HCT116 (cell line): ENCODE results near the gene TENM4. TPM values are rescaled to one million over a fixed set of nuclear protein-coding genes. Genes with fewer than 3 reads are reported as not detected.

Experiments
- ATAC-seq: fragments of 200-7000 bp; cut with Tn5 transposase; 2 replicates; pipeline ENCODE4 v1.9.1; 2020; ENCODE audit warnings: mild to moderate bottlenecking, moderate library complexity
- BruUV-seq: library from RNA; stranded (reverse); fragments of 400-500 nt; replicated peaks from 2 replicates; lab custom pipeline; 2021; lab: Mats Ljungman, UMichigan
- CTCF ChIA-PET: fragments of 300-600 bp; sonication (Branson Sonifier 250); formaldehyde crosslinking; loops from one replicate; lab custom pipeline; 2021; ENCODE audit warnings: antibody characterized with exemption; lab: Charles Lee
- POLR2A ChIA-PET: fragments of 300-600, 350-600 bp; sonication (Branson Sonifier 250); formaldehyde crosslinking; loops from one replicate; lab custom pipeline; 2021; ENCODE audit warnings: antibody characterized with exemption; lab: Charles Lee
- RAD21 ChIA-PET, 2 experiments: fragments of 300-600 bp; sonication (Branson Sonifier 250); formaldehyde crosslinking; loops; one replicate each; lab custom pipeline; 2023; ENCODE audit warnings: low total read pairs in 2 of 2; ENCODE audit not compliant: uncharacterized antibody in 2 of 2, unreplicated experiment in 2 of 2, low non-redundant PET in 1 of 2; lab: Charles Lee
- DNase-seq: peaks from one replicate; pipeline ENCODE4 v3.0.0-alpha.2; 2010; ENCODE audit warnings: low read depth, low spot score
- H2AFZ ChIP-seq: fragments of 200-600 bp; shearing (Covaris generic), sonication (generic); 2 replicates; pipeline ENCODE4 v1.6.1; 2017; ENCODE audit warnings: low read depth, mixed run types, mixed read lengths, antibody characterized with exemption, low read length; ENCODE audit not compliant: poor library complexity, severe bottlenecking
- H3K27ac ChIP-seq: 2 replicates; pipeline ENCODE4 v1.5.1; 2012; ENCODE audit warnings: low read depth, low read length
- H3K27me3 ChIP-seq: fragments of 200-600 bp; sonication (generic); 2 replicates; pipeline ENCODE4 v1.6.1; 2016; ENCODE audit warnings: mixed run types, low read length, mixed read lengths; ENCODE audit not compliant: insufficient read depth
- H3K36me3 ChIP-seq, 2 experiments: fragments of 200-500 bp in 1 of 2; fragments of 200-600 bp in 1 of 2; sonication (Bioruptor generic) in 1 of 2; sonication (generic) in 1 of 2; 2 replicates each; pipeline versions ENCODE4 v1.5.1 to v1.6.1; 2014 to 2016; ENCODE audit warnings: low read length in 2 of 2, inconsistent platforms in 1 of 2, mixed read lengths in 1 of 2, mixed run types in 1 of 2; ENCODE audit not compliant: insufficient read depth in 2 of 2, control insufficient read depth in 1 of 2
- H3K4me1 ChIP-seq, 2 experiments: fragments of 200-600 bp in 1 of 2; sonication (generic) in 1 of 2; 2 replicates each; pipeline versions ENCODE4 v1.5.1 to v1.6.1; 2012 to 2017; ENCODE audit warnings: low read length in 2 of 2, inconsistent platforms in 1 of 2, mild to moderate bottlenecking in 1 of 2, mixed read lengths in 1 of 2, mixed run types in 1 of 2, moderate library complexity in 1 of 2; ENCODE audit not compliant: insufficient read depth in 2 of 2, control insufficient read depth in 1 of 2
- H3K4me2 ChIP-seq: fragments of 200-600 bp; sonication (generic); 2 replicates; pipeline ENCODE4 v1.6.1; 2017; ENCODE audit warnings: mixed run types, low read length, mixed read lengths
- H3K4me3 ChIP-seq, 2 experiments: fragments of 200-600 bp in 1 of 2; sonication (generic) in 1 of 2; replicated peaks in 1 of 2; 2 replicates each; pipeline ENCODE4 v1.5.1; 2011 to 2016; ENCODE audit warnings: low read length in 2 of 2, control low read depth in 1 of 2, low read depth in 1 of 2, mild to moderate bottlenecking in 1 of 2, mixed read lengths in 1 of 2, mixed run types in 1 of 2
- H3K79me2 ChIP-seq: fragments of 200-600 bp; sonication (generic); 2 replicates; pipeline ENCODE4 v1.6.1; 2017; ENCODE audit warnings: mild to moderate bottlenecking, mixed run types, low read length, moderate library complexity, mixed read lengths; ENCODE audit not compliant: insufficient read depth
- H3K9ac ChIP-seq: fragments of 200-600 bp; sonication (generic); 2 replicates; pipeline ENCODE4 v1.6.1; 2016; ENCODE audit warnings: low read length, mixed read lengths
- H3K9me2 ChIP-seq: fragments of 200-600 bp; sonication (generic), shearing (Covaris generic); 2 replicates; pipeline ENCODE4 v1.6.1; 2017; ENCODE audit warnings: mixed run types, mild to moderate bottlenecking, moderate library complexity; ENCODE audit not compliant: insufficient read depth
- H3K9me3 ChIP-seq, 2 experiments: fragments of 200-500 bp in 1 of 2; fragments of 200-600 bp in 1 of 2; sonication (Bioruptor generic) in 1 of 2; sonication (generic) in 1 of 2; 2 replicates each; pipeline ENCODE4 v1.6.1; 2014 to 2017; ENCODE audit warnings: low read length in 2 of 2, mixed read lengths in 2 of 2, inconsistent platforms in 1 of 2, low read depth in 1 of 2, mild to moderate bottlenecking in 1 of 2, mixed run types in 1 of 2, moderate library complexity in 1 of 2; ENCODE audit not compliant: control insufficient read depth in 1 of 2, insufficient read depth in 1 of 2
- H4K20me1 ChIP-seq: fragments of 200-600 bp; sonication (generic), shearing (Covaris generic); 2 replicates; pipeline ENCODE4 v1.6.1; 2017; ENCODE audit warnings: mixed run types, mild to moderate bottlenecking, moderate library complexity; ENCODE audit not compliant: insufficient read depth
- POLR2AphosphoS5 ChIP-seq: IDR thresholded peaks from 2 replicates; pipeline ENCODE4 v1.6.1; 2011; ENCODE audit warnings: mild to moderate bottlenecking, low read depth, low read length, moderate library complexity
- TCF7L2 ChIP-seq: IDR thresholded peaks from 2 replicates; pipeline ENCODE4 v1.7.0; 2011; ENCODE audit warnings: borderline replicate concordance, inconsistent platforms; ENCODE audit not compliant: insufficient read depth, insufficient read length; ENCODE audit errors: extremely low read depth
- ZNF274 ChIP-seq: fragments of 200-500 bp; sonication (Bioruptor generic); IDR thresholded peaks from 2 replicates; pipeline ENCODE4 v1.6.1; 2014; ENCODE audit warnings: mild to moderate bottlenecking, low read depth, low read length, inconsistent platforms
- intact Hi-C: fragments of 100-400 bp; cut with micrococcal nuclease; formaldehyde crosslinking; loops from 2 replicates; pipeline ENCODE4 v1.10.0; 2022
- total RNA-seq: library from RNA; stranded (reverse); gene quantifications from one replicate; pipeline ENCODE4 v1.2.1, GENCODE V29; 2021; ENCODE audit not compliant: unreplicated experiment
- TF ChIP-seq, protein P1 (sequence below): IDR thresholded peaks from 2 replicates; pipeline ENCODE4 v1.6.1; 2011; ENCODE audit warnings: mild to moderate bottlenecking, low read length, moderate library complexity; ENCODE audit not compliant: insufficient replicate concordance; ENCODE audit errors: extremely low read depth

Gene TENM4
- total RNA-seq, 1 experiment from 2014 or later, result 0.05 TPM

DNA sequence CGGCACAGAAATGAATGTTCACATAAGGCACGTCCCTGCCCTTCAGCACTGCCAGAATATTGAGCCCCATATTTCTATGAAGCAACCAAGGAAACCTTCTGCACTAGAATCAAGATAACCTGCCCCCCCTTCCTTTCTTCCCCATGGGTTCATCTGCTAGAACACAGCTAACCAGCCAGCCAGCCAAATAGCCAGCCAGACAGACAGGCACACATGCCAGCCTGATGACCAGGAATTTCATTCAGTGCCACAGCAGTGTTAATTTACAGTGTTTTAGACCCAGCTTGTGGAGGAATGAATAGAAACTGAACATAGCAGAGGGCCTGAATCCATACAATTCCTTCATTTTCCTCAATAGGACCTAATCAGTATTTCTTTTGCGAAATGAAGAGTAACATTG, 57.0 kb downstream of the TENM4 start:
- no peak for ATAC-seq
- H3K27ac ChIP-seq, result no peak overlapping the region
- POLR2A ChIA-PET, result no interaction called here
- no peaks in the 10 kb centered on the region for H3K36me3 ChIP-seq
- DNase-seq, result no peak
- no peaks in the 10 kb centered on the region for H3K9me2 ChIP-seq
- H3K4me2 ChIP-seq, result no peak overlapping the region
- CTCF ChIA-PET, result no interaction called here
- no peak overlapping the region for H3K4me3 ChIP-seq
- H4K20me1 ChIP-seq, result no peaks in the 10 kb centered on the region
- no peak for TF ChIP-seq TCF7L2
- TF ChIP-seq ZNF274, result no peak
- TF ChIP-seq POLR2AphosphoS5, result no peak
- H3K4me1 ChIP-seq, result no peaks in the 10 kb centered on the region
- RAD21 ChIA-PET, result no interaction called here
- no peaks in the 10 kb centered on the region for H3K9me3 ChIP-seq
- H2AFZ ChIP-seq, result no peak overlapping the region
- no TSS peak for BruUV-seq
- H3K79me2 ChIP-seq, result no peaks in the 10 kb centered on the region
- intact Hi-C loops, result no loop called here
- H3K27me3 ChIP-seq, result peaks cover 27% of the 10 kb centered on the region
- no peak overlapping the region for H3K9ac ChIP-seq

DNA sequence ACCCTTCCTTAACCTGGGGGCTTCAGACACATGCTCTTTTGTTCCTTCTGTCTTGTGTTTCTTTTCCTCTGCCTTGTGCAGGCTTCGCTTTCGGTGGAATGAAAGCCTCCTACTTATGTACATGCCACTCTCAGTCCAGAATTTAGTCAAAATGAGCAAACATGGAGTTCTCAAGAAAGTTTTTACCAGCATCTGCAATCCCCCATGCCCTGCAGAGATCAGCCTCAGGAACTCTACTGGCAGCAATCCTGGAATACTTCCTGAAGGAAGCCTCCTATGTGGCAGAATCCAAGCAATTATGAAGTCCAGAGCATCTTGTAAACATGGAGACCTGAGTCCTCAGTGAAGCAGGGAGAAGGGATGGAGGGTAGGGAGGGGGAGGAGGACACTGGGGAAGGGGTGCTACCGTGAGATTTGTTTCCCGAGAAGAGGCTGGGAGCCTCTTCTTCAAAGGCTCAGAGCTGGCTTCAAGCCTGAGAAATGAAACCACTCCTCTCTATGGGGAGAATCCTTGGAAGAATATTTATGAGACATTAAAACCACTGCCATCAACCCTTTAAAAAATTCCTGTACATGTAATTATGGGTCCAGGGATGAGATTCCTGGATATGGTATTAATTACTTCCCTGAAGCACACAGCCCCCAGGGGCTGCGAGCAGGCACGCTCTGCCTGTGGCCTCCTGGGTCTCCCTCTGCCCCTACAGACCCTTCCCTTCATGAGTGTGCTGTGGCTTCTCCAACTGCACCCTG, 58.4 kb downstream of the TENM4 start:
- RAD21 ChIA-PET, result no interaction called here

More for the DNA sequence above, 58.4 kb downstream of the TENM4 start:
- POLR2A ChIA-PET, result no interaction called here
- H3K4me1 ChIP-seq, result no peaks in the 10 kb centered on the region
- H3K79me2 ChIP-seq, result no peaks in the 10 kb centered on the region
- no peak overlapping the region for H3K9ac ChIP-seq
- H2AFZ ChIP-seq, result no peak overlapping the region
- no peak for DNase-seq
- H3K4me3 ChIP-seq, result no peak overlapping the region
- intact Hi-C loops, result no loop called here
- no peaks in the 10 kb centered on the region for H3K9me2 ChIP-seq
- CTCF ChIA-PET, result no interaction called here
- no peaks in the 10 kb centered on the region for H3K9me3 ChIP-seq
- no peak for TF ChIP-seq POLR2AphosphoS5
- TF ChIP-seq, protein P1, sequence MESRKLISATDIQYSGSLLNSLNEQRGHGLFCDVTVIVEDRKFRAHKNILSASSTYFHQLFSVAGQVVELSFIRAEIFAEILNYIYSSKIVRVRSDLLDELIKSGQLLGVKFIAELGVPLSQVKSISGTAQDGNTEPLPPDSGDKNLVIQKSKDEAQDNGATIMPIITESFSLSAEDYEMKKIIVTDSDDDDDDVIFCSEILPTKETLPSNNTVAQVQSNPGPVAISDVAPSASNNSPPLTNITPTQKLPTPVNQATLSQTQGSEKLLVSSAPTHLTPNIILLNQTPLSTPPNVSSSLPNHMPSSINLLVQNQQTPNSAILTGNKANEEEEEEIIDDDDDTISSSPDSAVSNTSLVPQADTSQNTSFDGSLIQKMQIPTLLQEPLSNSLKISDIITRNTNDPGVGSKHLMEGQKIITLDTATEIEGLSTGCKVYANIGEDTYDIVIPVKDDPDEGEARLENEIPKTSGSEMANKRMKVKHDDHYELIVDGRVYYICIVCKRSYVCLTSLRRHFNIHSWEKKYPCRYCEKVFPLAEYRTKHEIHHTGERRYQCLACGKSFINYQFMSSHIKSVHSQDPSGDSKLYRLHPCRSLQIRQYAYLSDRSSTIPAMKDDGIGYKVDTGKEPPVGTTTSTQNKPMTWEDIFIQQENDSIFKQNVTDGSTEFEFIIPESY, result no peak
- TF ChIP-seq, all 23 proteins: peak for 0
- no peaks in the 10 kb centered on the region for H4K20me1 ChIP-seq
- no TSS peak for BruUV-seq
- H3K27me3 ChIP-seq, result peaks cover 27% of the 10 kb centered on the region
- H3K36me3 ChIP-seq, result no peaks in the 10 kb centered on the region
- no peak overlapping the region for H3K4me2 ChIP-seq
- ATAC-seq, result no peak
- H3K27ac ChIP-seq, result no peak overlapping the region
